Subcutaneous adipose tissue (tissue), 4 donors: ENCODE results near the gene KSR2. TPM values are rescaled to one million over a fixed set of nuclear protein-coding genes. Genes with fewer than 3 reads are reported as not detected.

Experiments
- CTCF ChIP-seq: fragments of 450-650 bp; IDR thresholded peaks from one replicate; pipeline ENCODE4 v1.5.1; 2016; ENCODE audit warnings: low read depth, mild to moderate bottlenecking, control low read depth, antibody characterized with exemption, moderate library complexity
- total RNA-seq, 4 donors: library from RNA; depleted of rRNA; stranded (reverse); fragments of >200 nt; gene quantifications; one replicate each; pipeline ENCODE4 v1.1.0, GENCODE V29; 2016

KSR2 gene
- total RNA-seq, 4 donors from 2014 or later = under 0.01 TPM; not detected in 1

- no peak for TF ChIP-seq CTCF
Observed at GRCh38 chr12:117825827-117826226, 143.0 kb downstream of the KSR2 start.

GRCh38 chr12:117821480-117822175 lies 147.2 kb downstream of the KSR2 start:
- TF ChIP-seq CTCF = no peak

- TF ChIP-seq CTCF = no peak
Observed at GRCh38 chr12:117820216-117820907, 148.4 kb downstream of the KSR2 start.

- TF ChIP-seq CTCF = no peak
Observed at GRCh38 chr12:117819160-117819559, 149.6 kb downstream of the KSR2 start.

- no peak for TF ChIP-seq CTCF
Observed at GRCh38 chr12:117818400-117818799, 150.4 kb downstream of the KSR2 start.

- TF ChIP-seq CTCF = no peak
Observed at GRCh38 chr12:117809509-117809908, 159.3 kb downstream of the KSR2 start.

- TF ChIP-seq CTCF = no peak
Observed at GRCh38 chr12:117807946-117808345, 160.8 kb downstream of the KSR2 start.
